Measurements from ENCODE around the gene ARG2. TPM values are rescaled to one million over a fixed set of nuclear protein-coding genes. Genes with fewer than 3 reads are reported as not detected.

ARG2 gene
- polyA plus RNA-seq, 1 donor: 4.0 TPM

DNA sequence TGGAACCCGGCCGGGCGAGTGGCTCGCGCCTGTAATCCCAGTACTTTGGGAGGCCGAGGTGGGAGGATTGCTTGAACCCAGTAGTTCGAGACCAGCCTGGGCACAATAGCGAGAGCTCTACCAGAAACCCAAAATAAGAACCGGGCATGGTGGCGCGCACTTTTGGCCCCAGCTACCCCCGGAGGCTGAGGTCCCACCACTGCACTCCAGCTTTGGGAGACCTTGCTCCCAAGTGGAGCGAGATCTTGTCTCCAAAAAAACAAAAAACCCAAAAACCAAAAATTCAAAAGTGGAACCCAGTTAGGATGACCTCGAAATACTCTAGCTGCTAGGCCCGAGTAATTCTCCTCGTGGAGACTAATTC, 55.5 kb downstream of the ARG2 start:
- WGBS (ENCODE audit: insufficient coverage, low lambda C conversion rate): no CpG with 5 or more reads among the region's 16 CpGs
- Histone ChIP-seq H3K27ac (ENCODE audit: low read length) (peak overlapping the region; percentile 97), H3K27me3 (ENCODE audit: control insufficient read depth, insufficient read depth, low read length) (no peaks in the 10 kb centered on the region), H3K36me3 (ENCODE audit: control insufficient read depth, insufficient read depth, low read length) (peaks cover 10% of the 10 kb centered on the region), H3K4me1 (ENCODE audit: control insufficient read depth, insufficient read depth, low read length) (peaks cover 12% of the 10 kb centered on the region), H3K9me3 (ENCODE audit: control insufficient read depth, low read depth, low read length) (peaks cover 2% of the 10 kb centered on the region), H3K4me3 (ENCODE audit: low read length) (peak overlapping the region; percentile 94)
- DNase-seq: no peak

DNA sequence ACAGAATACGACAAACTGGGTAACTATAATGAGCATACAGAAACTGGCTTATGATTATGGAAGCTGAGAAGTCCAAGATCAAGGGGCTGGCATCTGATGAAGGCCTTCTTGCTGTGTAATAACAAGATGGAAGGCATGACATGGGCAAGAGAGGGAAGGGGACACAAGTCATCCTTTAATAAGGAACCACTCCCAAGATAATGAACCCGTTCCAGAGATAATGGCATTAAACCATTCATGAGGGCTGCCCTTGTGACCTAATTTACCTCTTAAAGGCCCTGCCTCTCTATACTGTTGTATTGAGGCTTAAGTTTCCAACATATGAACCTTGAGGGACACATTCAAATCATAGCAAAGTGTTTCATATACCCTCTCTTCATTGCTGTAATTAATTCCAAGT, 59.3 kb downstream of the ARG2 start:
- WGBS (ENCODE audit: insufficient coverage, low lambda C conversion rate): 80% methylated on average over 1 of the region's 2 CpGs
- Histone ChIP-seq H3K27ac (ENCODE audit: low read length) (no peak overlapping the region), H3K27me3 (ENCODE audit: control insufficient read depth, insufficient read depth, low read length) (no peaks in the 10 kb centered on the region), H3K4me3 (ENCODE audit: low read length) (no peak overlapping the region), H3K9me3 (ENCODE audit: control insufficient read depth, low read depth, low read length) (peaks cover 2% of the 10 kb centered on the region), H3K4me1 (ENCODE audit: control insufficient read depth, insufficient read depth, low read length) (peaks cover 6% of the 10 kb centered on the region), H3K36me3 (ENCODE audit: control insufficient read depth, insufficient read depth, low read length) (peaks cover 10% of the 10 kb centered on the region)
- DNase-seq: no peak

DNA sequence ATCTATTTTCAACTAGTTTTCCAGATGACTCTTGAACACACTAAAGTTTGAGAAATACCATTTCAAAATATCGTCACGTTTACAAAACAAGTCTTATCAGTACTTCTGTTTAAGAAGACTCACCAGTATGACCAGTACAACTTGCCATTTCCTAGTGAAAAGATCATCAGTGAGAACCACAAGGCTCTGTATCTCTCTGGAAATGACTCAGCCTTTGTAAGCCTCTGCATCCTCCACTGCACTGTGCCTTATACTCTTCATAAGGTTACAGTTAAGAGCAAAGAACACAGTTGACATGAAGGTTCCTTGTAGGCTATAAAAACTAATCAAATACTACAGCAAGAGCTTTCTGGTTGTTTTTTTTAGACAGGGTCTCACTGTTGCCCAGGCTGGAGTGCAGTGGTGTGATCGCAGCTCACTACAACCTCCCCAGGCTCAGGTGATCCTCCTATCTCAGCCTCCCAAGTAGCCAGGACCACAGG, 60.4 kb downstream of the ARG2 start:
- peaks cover 19% of the 10 kb centered on the region for H3K36me3 ChIP-seq (ENCODE audit: control insufficient read depth, insufficient read depth, low read length)
- H3K4me1 ChIP-seq (ENCODE audit: control insufficient read depth, insufficient read depth, low read length): peaks cover 6% of the 10 kb centered on the region
- H3K27me3 ChIP-seq (ENCODE audit: control insufficient read depth, insufficient read depth, low read length): no peaks in the 10 kb centered on the region
- H3K4me3 ChIP-seq (ENCODE audit: low read length): no peak overlapping the region
- DNase-seq: no peak
- no peaks in the 10 kb centered on the region for H3K9me3 ChIP-seq (ENCODE audit: control insufficient read depth, low read depth, low read length)
- no CpG with 5 or more reads among the region's 3 CpGs for WGBS (ENCODE audit: insufficient coverage, low lambda C conversion rate)
- no peak overlapping the region for H3K27ac ChIP-seq (ENCODE audit: low read length)

DNA sequence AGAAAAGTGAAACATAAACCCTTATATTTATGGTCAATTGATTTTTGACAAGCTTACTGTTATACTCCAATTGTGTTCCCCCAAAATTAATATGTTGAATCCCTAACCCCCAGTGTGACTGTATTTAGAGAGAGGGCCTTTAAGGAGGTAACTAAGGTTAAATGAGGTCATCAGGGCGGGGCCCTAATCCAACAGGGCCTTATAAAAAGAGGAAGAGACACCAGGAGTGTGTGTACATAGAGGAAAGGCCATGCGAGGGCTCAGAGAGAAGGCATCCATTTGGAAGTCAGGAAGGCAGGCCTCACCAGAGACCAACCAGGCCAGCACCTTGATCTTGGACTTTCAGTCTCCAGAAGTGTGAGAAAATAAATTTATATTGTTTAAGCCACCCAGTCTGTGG, 61.2 kb downstream of the ARG2 start:
- no peak for DNase-seq
- no CpG with 5 or more reads among the region's 2 CpGs for WGBS (ENCODE audit: insufficient coverage, low lambda C conversion rate)
- H3K4me3 ChIP-seq (ENCODE audit: low read length): no peak overlapping the region
- peaks cover 3% of the 10 kb centered on the region for H3K4me1 ChIP-seq (ENCODE audit: control insufficient read depth, insufficient read depth, low read length)
- H3K36me3 ChIP-seq (ENCODE audit: control insufficient read depth, insufficient read depth, low read length): peaks cover 25% of the 10 kb centered on the region
- H3K9me3 ChIP-seq (ENCODE audit: control insufficient read depth, low read depth, low read length): no peaks in the 10 kb centered on the region
- H3K27ac ChIP-seq (ENCODE audit: low read length): no peak overlapping the region
- no peaks in the 10 kb centered on the region for H3K27me3 ChIP-seq (ENCODE audit: control insufficient read depth, insufficient read depth, low read length)

DNA sequence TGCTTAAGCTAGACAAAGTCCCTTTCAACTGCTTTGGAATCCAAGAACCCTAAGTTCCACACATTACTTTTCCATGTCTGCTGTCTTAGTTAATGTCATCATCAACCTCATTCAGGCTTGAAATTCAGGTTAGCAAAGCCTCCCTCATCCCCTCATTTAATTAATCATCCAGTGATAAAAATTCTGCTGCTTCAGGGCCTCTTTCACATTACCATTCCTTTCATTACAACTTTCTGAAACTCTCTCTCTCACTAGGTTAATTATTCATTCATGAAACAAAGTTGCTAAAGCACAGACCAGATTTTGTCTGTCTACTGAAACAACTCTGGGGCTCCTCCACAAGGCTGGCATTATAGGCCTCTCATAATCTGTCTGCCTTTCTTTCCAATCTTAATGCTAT, 64.1 kb downstream of the ARG2 start:
- Histone ChIP-seq H3K4me1 (ENCODE audit: control insufficient read depth, insufficient read depth, low read length) (no peaks in the 10 kb centered on the region), H3K4me3 (ENCODE audit: low read length) (no peak overlapping the region), H3K27me3 (ENCODE audit: control insufficient read depth, insufficient read depth, low read length) (no peaks in the 10 kb centered on the region), H3K27ac (ENCODE audit: low read length) (no peak overlapping the region), H3K9me3 (ENCODE audit: control insufficient read depth, low read depth, low read length) (no peaks in the 10 kb centered on the region), H3K36me3 (ENCODE audit: control insufficient read depth, insufficient read depth, low read length) (peaks cover 35% of the 10 kb centered on the region)
- DNase-seq: no peak

DNA sequence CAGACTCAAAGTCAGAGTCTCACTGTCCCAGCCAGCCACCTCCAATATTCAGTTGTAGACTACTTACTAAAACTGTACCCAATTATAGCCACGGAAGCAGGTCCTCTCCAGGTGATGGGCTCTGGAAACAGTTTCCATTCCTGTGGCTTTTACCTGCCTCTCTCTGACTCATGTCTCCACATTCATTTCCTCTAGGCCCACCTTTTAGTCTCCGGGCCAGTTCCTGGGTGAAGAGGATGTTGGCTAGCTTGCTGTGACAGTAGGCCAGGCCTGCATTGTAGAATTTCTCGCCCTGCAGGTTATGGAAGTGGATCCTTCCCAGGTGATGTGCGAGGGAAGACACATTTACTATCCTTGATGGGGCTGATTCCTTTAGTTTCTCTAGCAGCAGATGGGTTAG, 70.3 kb downstream of the ARG2 start:
- H3K27me3 ChIP-seq (ENCODE audit: control insufficient read depth, insufficient read depth, low read length): no peaks in the 10 kb centered on the region
- no peak for DNase-seq
- peaks cover 60% of the 10 kb centered on the region for H3K36me3 ChIP-seq (ENCODE audit: control insufficient read depth, insufficient read depth, low read length)
- no peak overlapping the region for H3K4me3 ChIP-seq (ENCODE audit: low read length)
- H3K4me1 ChIP-seq (ENCODE audit: control insufficient read depth, insufficient read depth, low read length): peaks cover 4% of the 10 kb centered on the region
- no peak overlapping the region for H3K27ac ChIP-seq (ENCODE audit: low read length)
- H3K9me3 ChIP-seq (ENCODE audit: control insufficient read depth, low read depth, low read length): no peaks in the 10 kb centered on the region
- no CpG with 5 or more reads among the region's 4 CpGs for WGBS (ENCODE audit: insufficient coverage, low lambda C conversion rate)

DNA sequence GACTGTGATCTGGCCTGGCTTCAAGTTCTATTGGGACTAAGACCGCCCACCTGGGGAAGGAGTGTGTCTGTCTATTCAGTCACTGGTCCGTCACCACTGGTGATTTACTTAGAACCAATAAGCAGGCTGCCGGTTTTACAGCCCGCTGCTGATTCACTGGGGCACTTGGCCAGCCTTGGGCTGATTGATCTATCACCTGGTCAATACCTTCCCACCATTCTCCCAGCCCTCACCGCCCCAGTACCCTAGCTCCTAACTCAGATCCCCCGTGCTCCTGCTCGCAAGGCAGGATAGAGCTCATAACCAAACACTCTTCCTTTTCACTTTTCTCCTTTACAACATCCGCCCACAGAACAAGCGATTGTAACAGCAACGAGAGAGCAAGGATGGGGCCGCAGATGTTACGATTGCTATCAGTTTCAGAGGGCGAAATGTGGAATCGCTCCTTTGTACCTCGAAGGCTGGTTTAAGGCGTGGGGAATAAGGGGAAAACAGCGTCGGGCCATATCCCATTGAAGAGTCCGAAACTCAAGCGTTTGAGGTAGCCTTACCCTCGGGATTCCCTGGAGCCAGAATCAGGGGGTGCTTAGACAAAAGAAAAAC, 75.2 kb downstream of the ARG2 start:
- Histone ChIP-seq H3K9me3 (ENCODE audit: control insufficient read depth, low read depth, low read length) (no peaks in the 10 kb centered on the region), H3K36me3 (ENCODE audit: control insufficient read depth, insufficient read depth, low read length) (peaks cover 25% of the 10 kb centered on the region), H3K27me3 (ENCODE audit: control insufficient read depth, insufficient read depth, low read length) (no peaks in the 10 kb centered on the region), H3K27ac (ENCODE audit: low read length) (peak overlapping the region; percentile 86), H3K4me3 (ENCODE audit: low read length) (peak overlapping the region; percentile 65), H3K4me1 (ENCODE audit: control insufficient read depth, insufficient read depth, low read length) (peaks cover 4% of the 10 kb centered on the region)
- DNase-seq: peak; percentile 82 to 91
- WGBS (ENCODE audit: insufficient coverage, low lambda C conversion rate): no CpG with 5 or more reads among the region's 21 CpGs

DNA sequence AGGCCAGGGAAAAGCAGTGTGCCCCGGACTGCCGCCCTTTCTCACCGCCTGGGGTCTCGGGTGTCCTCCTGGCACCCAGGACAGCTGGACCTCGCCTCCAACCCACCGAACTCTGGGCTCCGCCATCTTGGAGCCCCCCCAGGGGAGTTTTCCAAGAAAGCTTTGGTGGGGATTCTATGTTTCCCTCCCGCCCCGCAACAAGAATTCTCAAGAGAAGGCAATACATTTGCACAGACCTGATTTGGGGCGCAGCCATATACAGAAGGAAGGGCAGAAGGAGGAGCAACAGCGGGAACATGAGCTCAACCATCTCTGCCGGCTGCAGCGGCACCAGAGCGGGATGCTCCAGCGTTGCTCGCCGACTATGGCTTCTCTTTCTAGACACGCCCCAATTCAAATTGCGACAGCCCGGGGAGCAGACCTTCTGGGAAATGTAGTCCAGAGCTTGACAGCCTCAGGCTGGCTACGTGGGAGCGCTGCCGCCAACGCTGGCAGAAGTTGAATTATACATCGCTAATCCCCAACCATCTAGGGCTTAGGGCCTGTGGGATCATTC, 75.8 kb downstream of the ARG2 start, which contains the start of gene RDH11:
Gene RDH11, minus strand, starts transcription at position 371 of the 556 bp plus-strand sequence. Its CDS starts 61 bp downstream, at position 310.
- H3K4me1 ChIP-seq (ENCODE audit: control insufficient read depth, insufficient read depth, low read length): peaks cover 4% of the 10 kb centered on the region
- no peaks in the 10 kb centered on the region for H3K9me3 ChIP-seq (ENCODE audit: control insufficient read depth, low read depth, low read length)
- peaks cover 19% of the 10 kb centered on the region for H3K36me3 ChIP-seq (ENCODE audit: control insufficient read depth, insufficient read depth, low read length)
- DNase-seq: peak; percentile 88 to 92
- peak within 1 kb of the TSS; percentile 86 for H3K27ac ChIP-seq (ENCODE audit: low read length)
- no peaks in the 10 kb centered on the region for H3K27me3 ChIP-seq (ENCODE audit: control insufficient read depth, insufficient read depth, low read length)
- no CpG with 5 or more reads among the region's 25 CpGs for WGBS (ENCODE audit: insufficient coverage, low lambda C conversion rate)
- H3K4me3 ChIP-seq (ENCODE audit: low read length): peak within 1 kb of the TSS; percentile 65

DNA sequence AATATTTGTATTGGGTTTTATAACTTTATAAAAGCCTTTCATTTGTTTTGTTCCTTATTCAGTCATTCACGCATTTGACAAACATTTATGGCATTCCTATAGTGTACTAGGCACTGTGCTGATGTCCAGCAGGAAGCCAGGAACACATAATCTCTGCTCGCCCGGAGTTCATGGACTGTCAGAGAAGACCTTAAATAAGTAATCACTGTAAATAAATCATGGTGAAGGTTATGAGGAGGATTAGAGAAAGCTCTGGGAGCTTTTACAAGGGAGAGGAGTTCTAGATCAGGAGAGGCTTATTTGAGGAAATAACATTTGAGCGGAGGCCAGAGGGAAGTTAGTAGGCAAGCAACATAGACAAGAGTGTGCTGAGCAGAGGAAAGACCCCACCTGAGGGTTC, 77.3 kb downstream of the ARG2 start:
- H3K36me3 ChIP-seq (ENCODE audit: control insufficient read depth, insufficient read depth, low read length): peaks cover 4% of the 10 kb centered on the region
- H3K9me3 ChIP-seq (ENCODE audit: control insufficient read depth, low read depth, low read length): no peaks in the 10 kb centered on the region
- 86% methylated on average over 1 of the region's 4 CpGs for WGBS (ENCODE audit: insufficient coverage, low lambda C conversion rate)
- no peak overlapping the region for H3K4me3 ChIP-seq (ENCODE audit: low read length)
- no peak overlapping the region for H3K27ac ChIP-seq (ENCODE audit: low read length)
- H3K4me1 ChIP-seq (ENCODE audit: control insufficient read depth, insufficient read depth, low read length): peaks cover 4% of the 10 kb centered on the region
- no peak for DNase-seq
- no peaks in the 10 kb centered on the region for H3K27me3 ChIP-seq (ENCODE audit: control insufficient read depth, insufficient read depth, low read length)

DNA sequence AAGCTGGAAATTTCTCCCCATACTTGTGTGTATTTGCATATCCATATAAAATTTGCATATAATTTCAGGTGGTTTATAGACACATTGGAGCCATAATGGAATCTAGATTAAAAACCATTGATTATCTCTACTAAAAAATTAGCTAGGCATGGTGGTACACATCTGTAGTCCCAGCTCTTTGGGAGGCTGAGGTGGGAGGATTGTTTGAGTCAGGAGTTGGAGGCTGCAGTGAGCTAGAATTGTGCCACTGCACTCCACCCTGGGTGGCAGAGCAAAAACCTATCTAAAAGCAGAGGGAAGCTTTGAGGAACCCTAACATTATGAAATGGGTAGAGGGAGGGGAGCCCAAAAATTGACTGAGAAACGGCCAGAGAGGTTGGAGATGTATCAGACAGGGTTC, 78.5 kb downstream of the ARG2 start:
- H3K4me3 ChIP-seq (ENCODE audit: low read length): no peak overlapping the region
- H3K9me3 ChIP-seq (ENCODE audit: control insufficient read depth, low read depth, low read length): no peaks in the 10 kb centered on the region
- H3K27me3 ChIP-seq (ENCODE audit: control insufficient read depth, insufficient read depth, low read length): no peaks in the 10 kb centered on the region
- peaks cover 4% of the 10 kb centered on the region for H3K4me1 ChIP-seq (ENCODE audit: control insufficient read depth, insufficient read depth, low read length)
- DNase-seq: no peak
- WGBS (ENCODE audit: insufficient coverage, low lambda C conversion rate): 67% methylated on average over 1 of the region's 1 CpG
- H3K36me3 ChIP-seq (ENCODE audit: control insufficient read depth, insufficient read depth, low read length): no peaks in the 10 kb centered on the region
- H3K27ac ChIP-seq (ENCODE audit: low read length): no peak overlapping the region
